Measurements from ENCODE around the gene UBE2N.
A peak's percentile ranks its signal among the peaks of the same experiment; 100 is the strongest.

The UBE2N gene

DNA sequence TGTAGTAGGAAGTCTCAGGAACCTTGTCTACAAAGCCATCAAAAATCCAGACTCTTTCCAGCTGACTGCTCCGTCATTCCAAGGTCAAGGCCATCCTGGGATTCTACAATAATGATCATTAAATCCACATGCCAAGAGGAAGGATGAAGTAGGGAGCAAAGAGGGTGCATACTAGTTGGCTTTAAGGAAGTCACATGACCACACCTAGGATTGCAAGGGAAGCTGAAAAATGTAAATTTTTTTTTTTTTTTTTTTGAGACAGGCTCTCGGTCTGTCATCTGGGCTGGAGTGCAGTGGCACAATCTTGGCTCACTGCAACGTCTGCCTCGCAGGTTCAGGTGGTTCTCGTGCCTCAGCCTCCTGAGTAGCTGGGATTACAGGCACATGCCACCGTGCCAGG lies 18.3 kb upstream of the UBE2N start:
- DNase-seq (ENCODE audit: low read depth): no peak
- TF ChIP-seq, protein P1, sequence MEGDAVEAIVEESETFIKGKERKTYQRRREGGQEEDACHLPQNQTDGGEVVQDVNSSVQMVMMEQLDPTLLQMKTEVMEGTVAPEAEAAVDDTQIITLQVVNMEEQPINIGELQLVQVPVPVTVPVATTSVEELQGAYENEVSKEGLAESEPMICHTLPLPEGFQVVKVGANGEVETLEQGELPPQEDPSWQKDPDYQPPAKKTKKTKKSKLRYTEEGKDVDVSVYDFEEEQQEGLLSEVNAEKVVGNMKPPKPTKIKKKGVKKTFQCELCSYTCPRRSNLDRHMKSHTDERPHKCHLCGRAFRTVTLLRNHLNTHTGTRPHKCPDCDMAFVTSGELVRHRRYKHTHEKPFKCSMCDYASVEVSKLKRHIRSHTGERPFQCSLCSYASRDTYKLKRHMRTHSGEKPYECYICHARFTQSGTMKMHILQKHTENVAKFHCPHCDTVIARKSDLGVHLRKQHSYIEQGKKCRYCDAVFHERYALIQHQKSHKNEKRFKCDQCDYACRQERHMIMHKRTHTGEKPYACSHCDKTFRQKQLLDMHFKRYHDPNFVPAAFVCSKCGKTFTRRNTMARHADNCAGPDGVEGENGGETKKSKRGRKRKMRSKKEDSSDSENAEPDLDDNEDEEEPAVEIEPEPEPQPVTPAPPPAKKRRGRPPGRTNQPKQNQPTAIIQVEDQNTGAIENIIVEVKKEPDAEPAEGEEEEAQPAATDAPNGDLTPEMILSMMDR (IDR thresholded peaks at IDR 0.05; ENCODE audit: low read length, missing control alignments): no peak
- H3K4me3 ChIP-seq (replicated peaks; ENCODE audit: low read depth, low read length): no peak overlapping the region

DNA sequence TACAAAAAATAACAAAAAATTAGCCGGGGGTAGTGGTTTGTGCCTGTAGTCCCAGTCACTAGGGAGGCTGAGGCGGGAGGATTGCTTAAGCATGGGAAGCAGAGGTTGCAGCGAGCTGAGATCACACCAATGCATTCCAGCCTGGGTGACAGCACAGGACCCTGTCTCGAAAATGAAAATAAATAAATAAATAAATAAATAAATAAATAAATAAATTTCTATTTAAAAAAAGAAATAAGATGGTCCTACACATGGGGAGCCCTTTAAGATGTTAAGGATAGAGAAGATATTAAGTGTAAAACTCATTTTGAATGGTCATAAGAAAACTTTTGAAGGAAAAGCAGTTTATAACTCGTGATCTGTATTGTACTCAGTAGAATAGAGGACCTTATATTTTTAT lies 17.4 kb upstream of the UBE2N start:
- TF ChIP-seq, protein P1 (IDR thresholded peaks at IDR 0.05; ENCODE audit: low read length, missing control alignments): no peak

DNA sequence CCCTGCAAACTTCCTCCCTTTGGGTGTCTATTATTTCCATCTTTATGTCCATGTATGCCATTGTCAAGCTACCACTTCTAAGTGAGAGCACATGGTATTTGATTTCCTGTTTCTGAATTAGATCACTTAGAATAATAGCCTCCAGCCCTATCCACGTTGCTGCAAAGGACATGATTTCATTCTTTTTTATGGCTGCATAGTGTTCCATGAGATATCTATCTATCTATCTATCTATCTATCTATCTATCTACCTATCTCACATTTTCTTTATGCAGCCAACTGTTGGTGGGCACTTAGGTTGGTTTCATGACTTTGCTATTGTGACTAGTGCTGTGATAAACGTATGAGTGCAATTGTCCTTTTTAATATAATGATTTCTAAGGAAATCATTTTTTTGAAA lies 14.3 kb upstream of the UBE2N start:
- H3K4me3 ChIP-seq (replicated peaks; ENCODE audit: low read depth, low read length): no peak overlapping the region
- TF ChIP-seq, protein P1 (IDR thresholded peaks at IDR 0.05; ENCODE audit: low read length, missing control alignments): no peak
- no peak for DNase-seq (ENCODE audit: low read depth)

More for the DNA sequence above, 17.4 kb upstream of the UBE2N start:
- no peak for DNase-seq (ENCODE audit: low read depth)
- H3K4me3 ChIP-seq (replicated peaks; ENCODE audit: low read depth, low read length): no peak overlapping the region

DNA sequence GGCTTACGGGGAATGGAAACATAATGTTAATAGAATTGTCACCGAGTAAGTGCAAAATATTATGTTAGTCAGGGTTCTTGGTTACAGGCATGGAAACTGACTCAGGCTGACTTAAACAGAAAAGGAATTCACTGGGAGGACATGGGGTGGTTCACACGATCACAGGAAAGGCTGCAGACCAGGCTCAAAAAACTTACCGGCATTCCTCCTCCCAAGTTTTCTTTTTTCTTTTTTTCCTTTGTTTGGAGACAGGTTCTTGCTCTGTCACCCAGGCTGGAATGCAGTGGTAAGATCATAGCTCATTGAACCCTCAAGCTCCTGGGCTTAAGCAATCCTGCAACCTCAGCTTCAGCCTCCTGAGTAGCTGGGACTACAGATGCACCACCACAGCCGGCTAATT lies 11.9 kb upstream of the UBE2N start:
- H3K4me3 ChIP-seq (replicated peaks; ENCODE audit: low read depth, low read length): no peak overlapping the region
- peak; percentile 28 for DNase-seq (ENCODE audit: low read depth)
- TF ChIP-seq, protein P1 (IDR thresholded peaks at IDR 0.05; ENCODE audit: low read length, missing control alignments): no peak

DNA sequence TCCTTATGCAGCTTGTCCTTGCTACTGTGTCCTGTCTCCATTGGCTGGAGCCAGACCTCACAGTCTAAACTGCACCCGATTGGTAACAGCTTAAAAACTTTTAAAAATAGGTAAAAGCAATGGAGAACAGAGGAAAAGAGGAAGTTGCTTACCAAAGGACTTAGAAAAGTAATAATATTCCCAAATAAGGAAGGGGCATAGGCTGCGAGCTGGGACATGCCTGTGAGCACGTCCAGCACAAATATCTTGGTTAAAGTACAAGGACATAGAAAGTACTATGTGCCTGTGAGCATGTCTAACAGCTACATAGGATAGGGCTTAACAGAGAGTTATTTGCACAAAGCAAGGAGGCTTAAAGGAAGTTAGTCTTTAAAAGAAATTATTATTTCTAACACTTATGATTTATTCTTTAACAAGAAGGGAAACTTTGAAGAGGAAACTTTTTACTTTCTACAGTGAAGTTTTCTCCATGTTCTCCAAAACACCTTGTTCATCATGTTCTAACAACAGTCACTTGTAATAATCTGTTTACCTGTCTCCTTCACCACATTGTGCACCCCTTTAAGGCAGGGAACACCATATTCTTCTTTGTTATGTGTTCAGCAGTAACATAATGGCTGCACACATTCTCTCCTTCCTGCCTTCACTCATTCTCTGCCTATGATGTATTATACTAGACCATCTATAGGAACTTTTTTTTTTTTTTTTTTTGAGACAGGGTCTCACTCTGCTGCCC lies 9.8 kb upstream of the UBE2N start:
- no peak for DNase-seq (ENCODE audit: low read depth)
- H3K4me3 ChIP-seq (replicated peaks; ENCODE audit: low read depth, low read length): no peak overlapping the region
- TF ChIP-seq, protein P1 (IDR thresholded peaks at IDR 0.05; ENCODE audit: low read length, missing control alignments): no peak

DNA sequence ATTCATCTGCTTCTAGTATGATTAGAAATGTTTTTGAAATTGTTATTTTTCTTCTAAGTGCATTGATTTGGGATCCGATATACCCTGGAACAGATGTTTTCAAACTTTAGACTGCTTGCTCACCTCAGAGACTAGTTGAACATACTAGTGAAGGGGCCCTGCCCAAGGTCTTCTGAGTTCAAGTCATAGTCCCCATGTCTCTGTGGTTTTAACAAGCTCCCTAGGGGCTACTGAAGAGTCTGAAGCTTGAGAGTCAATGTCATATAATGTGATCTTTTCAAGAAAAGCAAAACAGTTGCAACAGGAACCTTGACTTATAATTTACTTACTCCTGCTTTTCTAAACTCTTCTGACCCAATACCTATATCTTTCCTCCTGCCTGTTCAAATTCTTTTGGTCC lies 7.5 kb upstream of the UBE2N start:
- no peak for DNase-seq (ENCODE audit: low read depth)
- H3K4me3 ChIP-seq (replicated peaks; ENCODE audit: low read depth, low read length): no peak overlapping the region
- TF ChIP-seq, protein P1 (IDR thresholded peaks at IDR 0.05; ENCODE audit: low read length, missing control alignments): no peak

DNA sequence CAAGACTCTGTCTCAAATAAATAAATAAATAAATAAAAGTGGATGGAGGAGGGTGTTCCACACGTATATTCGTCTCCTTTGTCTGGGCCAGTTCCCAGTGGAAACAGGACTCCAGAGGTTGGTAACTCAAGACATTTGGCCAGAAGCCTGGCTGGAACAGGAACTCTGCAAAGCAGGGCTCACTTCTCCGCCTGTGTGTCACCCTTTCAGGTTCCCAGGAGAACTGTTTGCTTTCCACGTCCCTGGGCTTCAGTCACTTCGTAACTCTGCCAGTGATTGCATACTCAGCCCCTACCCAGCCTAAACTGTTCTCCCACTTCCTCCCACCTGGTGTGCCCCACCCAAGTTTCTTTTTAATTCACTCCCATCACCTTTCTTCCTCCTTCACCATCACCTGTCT lies 7.0 kb upstream of the UBE2N start:
- TF ChIP-seq, protein P1 (IDR thresholded peaks at IDR 0.05; ENCODE audit: low read length, missing control alignments): no peak
- DNase-seq (ENCODE audit: low read depth): no peak
- H3K4me3 ChIP-seq (replicated peaks; ENCODE audit: low read depth, low read length): no peak overlapping the region

All from fibroblast of pulmonary artery (primary cell).